AG10803 (cell line): ENCODE data around the gene CCDC34.

Experiments used
- DNase-seq: peaks from one replicate; pipeline ENCODE4 v3.0.0; 2010; ENCODE audit warnings: low read depth
- H3K4me3 ChIP-seq: 2 replicates; pipeline ENCODE4 v1.5.1; 2011; ENCODE audit warnings: mild to moderate bottlenecking, low read length, control low read depth
- TF ChIP-seq, protein P1 (sequence below): conservative IDR thresholded peaks from 2 replicates; pipeline ENCODE4 v1.5.1; 2011; ENCODE audit warnings: mild to moderate bottlenecking, low read length, control low read depth, inconsistent platforms

Gene CCDC34

DNA sequence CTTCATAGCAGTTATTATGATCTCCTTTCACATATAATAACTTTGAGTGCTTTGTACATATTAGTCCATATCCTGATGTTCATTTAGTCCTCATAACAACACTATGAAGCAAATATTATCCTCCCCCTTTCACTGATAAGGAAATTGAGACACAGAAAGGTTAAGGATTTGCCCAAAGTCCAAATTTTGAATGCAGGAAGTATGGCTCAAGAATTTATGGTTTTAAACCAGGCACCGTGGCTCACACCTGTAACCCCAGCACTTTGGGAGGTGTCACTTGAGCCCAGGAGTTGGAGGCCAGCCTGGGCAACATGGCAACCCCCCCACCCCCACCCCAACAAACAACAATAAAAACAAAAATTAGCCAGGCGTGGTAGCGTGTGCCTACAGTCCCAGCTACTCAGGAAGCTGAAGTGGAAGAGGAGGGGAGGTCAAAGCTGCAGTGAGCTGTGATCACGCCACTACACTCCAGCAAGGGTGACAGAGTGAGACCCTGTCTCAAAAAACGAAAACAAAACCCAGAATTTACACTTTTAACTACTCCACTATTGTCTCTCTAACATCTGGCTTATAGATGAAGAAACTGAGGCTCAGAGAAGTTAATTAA, 8.6 kb downstream of the CCDC34 start:
- TF ChIP-seq, protein P1, sequence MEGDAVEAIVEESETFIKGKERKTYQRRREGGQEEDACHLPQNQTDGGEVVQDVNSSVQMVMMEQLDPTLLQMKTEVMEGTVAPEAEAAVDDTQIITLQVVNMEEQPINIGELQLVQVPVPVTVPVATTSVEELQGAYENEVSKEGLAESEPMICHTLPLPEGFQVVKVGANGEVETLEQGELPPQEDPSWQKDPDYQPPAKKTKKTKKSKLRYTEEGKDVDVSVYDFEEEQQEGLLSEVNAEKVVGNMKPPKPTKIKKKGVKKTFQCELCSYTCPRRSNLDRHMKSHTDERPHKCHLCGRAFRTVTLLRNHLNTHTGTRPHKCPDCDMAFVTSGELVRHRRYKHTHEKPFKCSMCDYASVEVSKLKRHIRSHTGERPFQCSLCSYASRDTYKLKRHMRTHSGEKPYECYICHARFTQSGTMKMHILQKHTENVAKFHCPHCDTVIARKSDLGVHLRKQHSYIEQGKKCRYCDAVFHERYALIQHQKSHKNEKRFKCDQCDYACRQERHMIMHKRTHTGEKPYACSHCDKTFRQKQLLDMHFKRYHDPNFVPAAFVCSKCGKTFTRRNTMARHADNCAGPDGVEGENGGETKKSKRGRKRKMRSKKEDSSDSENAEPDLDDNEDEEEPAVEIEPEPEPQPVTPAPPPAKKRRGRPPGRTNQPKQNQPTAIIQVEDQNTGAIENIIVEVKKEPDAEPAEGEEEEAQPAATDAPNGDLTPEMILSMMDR, result no peak
- H3K4me3 ChIP-seq, result no peak overlapping the region
- DNase-seq, result no peak

DNA sequence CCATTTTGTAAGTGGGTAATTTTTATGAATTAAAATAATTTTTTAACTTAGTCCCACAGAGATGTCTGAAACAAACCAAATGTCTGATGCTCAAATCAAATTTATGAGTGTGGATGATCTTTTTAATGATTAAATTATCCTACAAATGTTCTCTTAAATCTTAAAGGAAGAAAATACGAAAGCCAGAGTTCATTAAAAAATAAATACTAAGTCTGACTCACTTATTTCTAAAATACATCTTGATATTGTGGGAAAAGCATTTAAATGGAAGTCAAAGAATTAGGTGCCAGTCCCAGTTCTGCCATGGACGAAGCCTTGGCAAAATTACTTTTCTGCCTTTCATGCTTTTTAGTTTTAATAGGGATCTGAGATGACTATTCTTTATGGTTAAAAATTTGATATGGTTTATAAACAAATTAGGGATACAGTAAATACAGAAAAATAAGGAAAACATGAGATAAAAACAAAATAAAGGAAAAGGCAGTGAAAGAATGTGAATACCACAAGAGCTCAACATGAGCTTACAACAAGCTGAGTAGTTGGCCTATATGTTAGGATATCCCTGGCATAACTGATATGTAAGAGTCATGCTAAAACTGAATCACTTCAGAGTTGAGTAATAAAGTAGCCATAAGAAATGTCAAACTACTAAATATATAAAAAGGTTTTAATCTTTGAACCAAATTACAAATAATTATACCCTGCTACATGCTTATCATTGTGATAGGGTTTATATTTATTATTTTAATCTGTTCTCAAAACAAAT, 9.2 kb downstream of the CCDC34 start:
- TF ChIP-seq, protein P1, result no peak
- DNase-seq, result peak; percentile 53

GRCh38 chr11:27352781-27353180, 10.2 kb downstream of the CCDC34 start:
- TF ChIP-seq, protein P1, result no peak
- H3K4me3 ChIP-seq, result no peak overlapping the region
- DNase-seq, result no peak

More for the DNA sequence above, 9.2 kb downstream of the CCDC34 start:
- H3K4me3 ChIP-seq, result no peak overlapping the region

GRCh38 chr11:27350511-27350910, 12.5 kb downstream of the CCDC34 start:
- no peak overlapping the region for H3K4me3 ChIP-seq
- TF ChIP-seq, protein P1, result no peak
- DNase-seq, result peak; percentile 73

DNA sequence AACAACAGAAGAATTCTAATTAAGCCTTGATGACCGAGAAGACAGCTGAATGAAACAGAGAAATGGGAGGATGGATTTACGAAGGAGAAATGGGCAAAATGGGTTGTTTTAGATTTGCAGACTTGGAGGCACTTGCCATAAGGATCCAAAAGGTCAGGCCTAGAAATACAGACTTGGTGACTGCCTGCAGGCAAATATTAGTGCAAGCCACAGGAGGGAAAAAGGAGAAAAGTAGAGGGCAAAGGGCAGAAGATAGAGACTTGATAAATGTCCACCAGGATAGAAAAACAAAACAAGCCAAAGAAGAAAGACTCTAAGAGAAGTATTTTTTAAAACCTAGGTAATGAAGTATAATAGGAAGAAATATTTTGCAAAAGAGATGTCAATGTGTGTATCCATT, 13.1 kb downstream of the CCDC34 start:
- TF ChIP-seq, protein P1, result no peak
- no peak overlapping the region for H3K4me3 ChIP-seq
- no peak for DNase-seq

GRCh38 chr11:27348340-27348873, 14.6 kb downstream of the CCDC34 start:
- no peak overlapping the region for H3K4me3 ChIP-seq
- TF ChIP-seq, protein P1, result no peak
- no peak for DNase-seq
